Stimulated activated CD8-positive, alpha-beta memory T cell treated with anti-CD3 and anti-CD28 coated beads, Interleukin-7, amount 100 ng/mL, for 4 hours (primary cell): ENCODE data around the gene BARHL2.

Experiments used
- DNase-seq, 2 donors: peaks; one replicate each; pipeline ENCODE4 v3.0.0-alpha.2; 2020; ENCODE audit warnings: low read depth in 2 of 2

BARHL2 gene

GRCh38 chr1:90716552-90717355 is at the start of gene BARHL2:
BARHL2 (minus strand) TSS chr1:90717302; CDS start chr1:90717195, 107 bp downstream.
- DNase-seq = no peak

GRCh38 chr1:90763930-90764329 is 46.8 kb upstream of the BARHL2 start:
- DNase-seq = no peak

- no peak for DNase-seq
Measured at GRCh38 chr1:90763506-90763905, 46.4 kb upstream of the BARHL2 start.

- no peak for DNase-seq
Measured at GRCh38 chr1:90761781-90762589, 44.9 kb upstream of the BARHL2 start.

GRCh38 chr1:90761156-90761555 is 44.1 kb upstream of the BARHL2 start:
- no peak for DNase-seq

- DNase-seq = no peak
Measured at GRCh38 chr1:90753556-90753955, 36.5 kb upstream of the BARHL2 start.

DNA sequence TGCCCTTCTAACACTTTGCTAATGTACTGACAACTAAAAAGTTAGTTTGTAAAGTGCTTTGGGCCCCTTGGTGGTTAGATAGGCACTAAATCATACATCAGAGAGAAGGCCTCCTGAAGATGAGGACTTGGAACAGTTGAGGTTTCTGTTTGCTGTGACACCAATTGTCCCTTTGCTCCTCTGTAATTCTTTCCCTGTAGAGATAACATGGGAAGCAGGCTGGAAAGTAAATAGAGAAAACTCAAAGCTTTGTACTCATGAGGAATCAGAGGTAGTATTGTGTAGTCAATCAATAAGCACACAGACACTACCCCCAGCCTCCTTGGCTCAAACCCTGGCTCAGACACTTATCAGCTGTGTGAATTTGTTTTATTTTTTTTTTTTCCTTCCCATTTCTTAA is 31.6 kb upstream of the BARHL2 start:
- no peak for DNase-seq

- DNase-seq = no peak
Measured at GRCh38 chr1:90746857-90747256, 29.8 kb upstream of the BARHL2 start.

- no peak for DNase-seq
Measured at GRCh38 chr1:90745972-90746371, 28.9 kb upstream of the BARHL2 start.

GRCh38 chr1:90732136-90732535 is 15.0 kb upstream of the BARHL2 start:
- no peak for DNase-seq

DNA sequence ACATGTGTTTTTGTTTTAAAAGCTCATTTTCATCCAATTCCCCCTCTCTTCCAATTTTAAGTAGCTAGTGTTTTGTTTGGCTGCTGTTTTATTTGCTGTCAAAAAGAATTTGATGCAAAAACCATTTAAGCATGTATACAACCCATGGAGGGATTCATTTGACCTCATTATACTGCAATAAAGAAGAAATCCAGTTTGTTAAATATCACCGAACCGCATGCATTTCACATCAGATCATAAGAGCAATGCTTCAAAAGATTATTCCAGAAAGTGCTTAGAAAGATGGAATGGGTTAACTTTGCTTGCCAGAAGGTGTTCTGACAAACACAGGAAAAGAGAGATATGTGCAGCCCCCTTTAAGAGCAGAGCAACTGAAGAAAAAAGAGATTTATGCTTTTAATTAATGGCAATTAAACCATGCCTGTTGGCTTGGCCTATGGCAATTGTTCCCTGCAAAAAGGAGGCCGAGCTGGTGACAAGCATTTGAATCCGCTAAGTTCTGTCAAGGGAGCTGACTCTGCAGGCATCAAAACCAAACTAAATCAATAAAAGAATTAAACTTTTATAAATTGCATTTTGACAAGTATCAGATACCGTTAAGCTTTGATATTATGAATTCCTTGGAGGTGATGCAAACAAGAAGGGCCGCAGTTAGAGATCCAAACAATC is 14.4 kb upstream of the BARHL2 start:
- no peak for DNase-seq

DNA sequence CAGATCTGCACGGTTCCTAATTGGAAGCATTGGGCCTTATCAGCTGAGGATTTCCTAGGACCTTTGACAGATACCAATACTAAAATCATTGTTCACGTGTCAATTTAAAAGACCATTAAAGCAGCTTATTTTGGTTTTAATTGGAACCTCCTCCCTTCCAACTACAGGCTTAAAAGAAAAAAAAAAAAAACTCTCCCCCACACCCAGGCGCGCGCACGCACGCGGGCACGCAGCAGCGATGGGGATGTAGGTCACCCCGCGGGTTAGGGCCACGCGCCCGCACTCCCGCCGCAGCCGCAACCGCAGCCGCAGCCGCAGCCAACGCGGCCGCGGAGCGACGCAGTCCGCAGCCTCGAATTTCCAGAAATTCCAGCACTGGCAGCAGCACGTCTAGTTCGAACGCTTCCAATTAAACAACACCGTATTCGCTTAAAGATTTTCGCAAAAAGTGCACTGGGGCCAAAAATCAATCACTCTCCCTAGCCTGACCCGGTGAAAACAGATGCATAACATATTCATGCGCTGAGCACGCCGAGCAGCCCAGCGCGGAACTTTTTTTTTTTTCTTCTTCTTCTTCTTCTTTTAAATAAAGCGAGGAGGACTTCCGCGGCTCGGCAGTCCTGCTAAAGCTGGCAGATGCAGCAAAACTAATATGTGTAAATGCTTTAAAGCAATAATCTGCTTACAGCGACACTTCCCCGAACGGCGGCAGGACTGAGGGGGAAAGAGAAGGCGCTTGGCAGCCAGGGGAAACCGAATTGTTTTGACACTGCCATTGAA is 13.3 kb upstream of the BARHL2 start:
- DNase-seq = no peak

DNA sequence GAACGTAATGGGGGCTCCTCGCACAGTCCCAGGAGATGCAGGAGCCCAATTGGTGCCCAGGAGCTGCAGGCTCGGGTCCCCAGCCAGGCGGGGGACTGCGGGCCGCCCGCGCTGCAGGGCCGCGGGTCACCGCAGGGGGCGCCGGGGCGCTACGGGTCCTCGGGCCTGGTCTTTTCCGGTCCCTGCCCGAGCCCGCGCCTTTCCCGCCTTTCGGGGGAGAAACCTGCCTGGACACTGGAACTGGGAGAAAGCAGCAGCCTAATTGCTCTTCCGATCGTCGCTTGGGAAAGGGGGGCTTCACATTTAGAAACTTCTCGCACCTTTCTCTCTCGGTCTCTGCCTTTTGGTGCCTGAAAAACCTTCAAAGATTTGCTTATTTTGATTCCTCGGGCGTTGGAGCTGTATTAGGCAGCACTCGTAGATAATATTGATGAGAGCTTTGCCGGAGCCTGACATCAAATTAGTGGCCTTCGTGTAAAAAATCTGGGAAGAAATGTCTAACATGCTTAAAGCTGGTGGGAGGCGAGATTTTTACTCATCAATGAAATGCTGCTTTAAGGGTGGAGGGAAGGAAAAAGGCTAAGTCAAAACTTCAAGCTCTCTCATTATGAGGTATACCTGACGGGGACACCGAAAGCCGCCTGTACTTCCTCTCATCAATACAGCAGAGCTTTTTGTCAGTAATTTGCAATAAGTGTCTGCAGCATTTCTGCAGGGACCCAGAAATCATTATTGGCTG is 12.6 kb upstream of the BARHL2 start:
- DNase-seq = no peak

DNA sequence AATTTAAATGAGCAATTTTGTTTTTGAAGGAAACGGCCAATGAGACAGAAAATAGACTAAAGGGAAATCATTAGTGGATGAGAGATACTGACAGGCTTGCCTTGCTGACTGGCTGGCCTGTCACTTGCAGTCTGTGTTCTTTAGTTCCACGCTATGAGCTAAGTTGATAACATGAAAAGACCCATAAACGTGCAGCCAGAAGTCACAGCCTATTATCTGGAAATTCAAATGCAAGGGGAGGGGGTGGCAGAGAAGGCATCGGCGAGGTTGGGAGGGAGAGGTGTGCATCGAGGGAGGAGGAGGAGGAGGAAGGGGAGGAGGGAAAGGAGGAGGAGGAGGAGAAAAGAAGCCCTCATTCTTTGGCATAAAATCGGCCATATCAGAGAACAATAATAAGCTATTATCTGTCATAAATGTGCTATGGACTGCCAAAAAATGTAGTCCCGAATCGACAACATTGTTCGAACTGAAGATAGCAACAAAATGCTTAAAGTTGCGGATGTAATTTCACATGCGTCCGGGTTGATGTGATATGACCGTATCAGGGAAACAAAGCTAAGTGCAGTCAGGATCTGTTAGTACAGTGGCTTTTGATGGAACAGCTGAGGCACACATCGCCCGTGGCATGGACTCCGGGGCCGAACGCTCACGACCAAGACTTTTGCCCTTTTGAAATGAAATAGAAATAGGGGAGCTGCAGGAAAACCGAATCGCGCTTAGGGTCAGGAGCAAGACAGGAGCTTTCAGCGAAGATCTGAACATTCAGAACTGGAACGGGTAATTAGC is 11.6 kb upstream of the BARHL2 start:
- no peak for DNase-seq

DNA sequence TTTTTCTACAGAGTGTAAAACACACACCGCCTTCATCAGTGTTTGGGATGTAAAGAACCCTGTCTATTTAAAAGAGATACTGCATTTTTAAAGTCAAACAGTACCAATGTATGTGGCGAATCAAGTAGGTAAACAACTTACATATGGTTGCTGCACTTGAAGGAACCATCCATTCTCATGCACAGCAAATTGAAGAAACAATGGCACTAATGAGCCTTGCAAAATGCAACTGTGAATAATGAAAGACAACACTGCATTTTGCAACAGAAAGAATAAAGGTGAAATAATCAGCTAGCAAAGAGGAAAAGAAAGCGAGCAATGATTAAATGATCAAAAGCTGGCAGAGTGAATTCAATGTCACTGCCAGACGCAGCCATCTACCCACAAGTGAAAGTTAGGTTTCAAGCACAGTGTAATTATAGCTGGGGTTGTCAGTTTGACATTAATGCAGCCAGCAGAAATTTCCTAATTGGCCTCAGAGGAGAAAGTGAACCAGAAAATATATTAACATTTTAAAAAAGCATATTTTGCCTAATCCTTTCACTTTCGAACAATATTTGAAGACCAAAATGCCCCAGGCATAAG is 10.9 kb upstream of the BARHL2 start:
- no peak for DNase-seq

- no peak for DNase-seq
Measured at GRCh38 chr1:90726986-90727480, 9.9 kb upstream of the BARHL2 start.

DNA sequence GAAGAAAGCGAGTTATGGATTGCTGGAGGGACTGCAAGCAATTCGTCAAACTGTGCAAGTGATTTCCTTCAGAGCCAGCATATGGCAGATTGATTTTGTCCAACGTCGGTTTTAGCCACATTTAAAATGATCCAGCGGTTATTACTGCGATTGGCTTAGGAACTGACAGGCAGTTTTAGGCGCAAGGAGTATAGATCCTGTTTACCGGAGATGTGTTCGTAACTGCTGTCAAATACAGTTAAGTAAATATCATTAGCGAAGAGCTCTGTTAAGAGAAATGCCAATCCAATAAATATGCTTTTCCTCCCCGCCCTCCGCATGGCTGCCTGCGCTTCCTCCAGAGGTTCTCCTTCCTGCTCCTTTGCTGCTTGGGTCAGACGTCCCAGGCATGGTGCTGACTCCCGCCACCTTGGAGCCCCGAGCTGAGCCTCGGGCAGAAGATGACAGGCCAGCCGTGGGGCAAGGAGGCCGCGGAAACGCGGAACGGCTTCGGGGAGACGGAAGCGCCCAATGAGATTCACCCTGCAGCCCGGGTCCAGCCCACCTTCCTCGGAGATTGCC is 9.4 kb upstream of the BARHL2 start:
- no peak for DNase-seq

- no peak for DNase-seq
Measured at GRCh38 chr1:90725657-90726424, 8.7 kb upstream of the BARHL2 start.
